Measurements from ENCODE around the gene TNFAIP8. TPM values are rescaled to one million over a fixed set of nuclear protein-coding genes. Genes with fewer than 3 reads are reported as not detected.

TNFAIP8 gene
- total and polyA plus RNA-seq, 10 of the 15 experiments (the other 5 are each of a cell fraction or from before 2014, with no cell fraction given), result 124 to 324 (median 177) TPM

DNA sequence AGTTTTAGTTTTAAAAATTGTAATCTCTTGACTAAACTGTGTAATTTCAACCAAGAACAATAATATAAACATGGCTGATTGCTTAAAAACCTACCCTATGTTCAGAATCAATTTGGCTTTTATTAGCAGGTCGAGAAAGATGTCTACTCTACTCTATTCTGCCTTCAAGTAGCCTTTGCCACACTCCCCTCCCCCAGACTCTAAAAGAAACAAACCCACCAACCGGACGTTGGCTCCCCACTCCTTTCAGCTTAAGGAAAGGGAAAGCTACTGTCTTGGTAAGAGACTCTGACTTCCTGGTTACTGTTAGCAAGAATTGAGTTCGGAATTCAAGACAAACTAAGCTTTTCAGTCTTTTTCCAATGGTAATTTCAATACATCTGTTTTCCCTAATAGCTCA lies 46.7 kb downstream of the TNFAIP8 start:
- RAD21 ChIA-PET (ENCODE audit: unreplicated experiment), result interaction anchor here (1.2 to 5.1 kb wide), 4 partner anchors 9 to 66 kb away, joined by 3 to 22 read pairs (median 8); no protein-coding TSS in a partner anchor
- peaks cover 5% of the 10 kb centered on the region for H3K79me2 ChIP-seq (ENCODE audit: control insufficient read depth, insufficient read depth, low read length)
- CTCF ChIA-PET, result interaction anchor here (1.1 to 6.3 kb wide), 4 partner anchors 9 to 87 kb away, joined by 3 to 80 read pairs (median 6); no protein-coding TSS in a partner anchor
- no peaks in the 10 kb centered on the region for H3K9me3 ChIP-seq (replicated peaks; ENCODE audit: control insufficient read depth, insufficient read depth, low read length)
- no peak overlapping the region for H2AFZ ChIP-seq (ENCODE audit: control insufficient read depth, low read depth, low read length)
- H3K4me3 ChIP-seq, result no peak overlapping the region
- TF ChIP-seq STAT3 (IDR thresholded peaks at IDR 0.05; ENCODE audit: low read depth, low read length) (no peak), SP1 (IDR thresholded peaks at IDR 0.05; ENCODE audit: low read depth, low read length) (no peak), KAT2A (conservative IDR thresholded peaks at IDR 0.05; ENCODE audit: control insufficient read depth, low read depth, low read length) (no peak), GATAD2B (conservative IDR thresholded peaks at IDR 0.05; ENCODE audit: low read depth) (no peak), IKZF2 (IDR thresholded peaks at IDR 0.05) (no peak), EGR1 (IDR thresholded peaks at IDR 0.05; ENCODE audit: borderline replicate concordance in 1 of 2, low read depth in 2 of 2, low read length in 2 of 2) (no peak), NFYA (IDR thresholded peaks at IDR 0.05; ENCODE audit: borderline replicate concordance, low read depth, low read length) (no peak), ASH2L (IDR thresholded peaks at IDR 0.05; ENCODE audit: borderline replicate concordance, low read depth) (no peak), SIX5 (IDR thresholded peaks at IDR 0.05; ENCODE audit: low read depth, low read length, severe bottlenecking) (no peak), MYB (IDR thresholded peaks at IDR 0.05; ENCODE audit: borderline replicate concordance, low read depth, low read length) (no peak), ATF3 (IDR thresholded peaks at IDR 0.05; ENCODE audit: borderline replicate concordance, extremely low read depth, low read depth, low read length) (no peak), ZBTB40 (IDR thresholded peaks at IDR 0.05; ENCODE audit: borderline replicate concordance) (no peak), IRF3 (IDR thresholded peaks at IDR 0.05) (no peak), NFXL1 (IDR thresholded peaks at IDR 0.05; ENCODE audit: borderline replicate concordance) (no peak)
- TF ChIP-seq, protein P1, sequence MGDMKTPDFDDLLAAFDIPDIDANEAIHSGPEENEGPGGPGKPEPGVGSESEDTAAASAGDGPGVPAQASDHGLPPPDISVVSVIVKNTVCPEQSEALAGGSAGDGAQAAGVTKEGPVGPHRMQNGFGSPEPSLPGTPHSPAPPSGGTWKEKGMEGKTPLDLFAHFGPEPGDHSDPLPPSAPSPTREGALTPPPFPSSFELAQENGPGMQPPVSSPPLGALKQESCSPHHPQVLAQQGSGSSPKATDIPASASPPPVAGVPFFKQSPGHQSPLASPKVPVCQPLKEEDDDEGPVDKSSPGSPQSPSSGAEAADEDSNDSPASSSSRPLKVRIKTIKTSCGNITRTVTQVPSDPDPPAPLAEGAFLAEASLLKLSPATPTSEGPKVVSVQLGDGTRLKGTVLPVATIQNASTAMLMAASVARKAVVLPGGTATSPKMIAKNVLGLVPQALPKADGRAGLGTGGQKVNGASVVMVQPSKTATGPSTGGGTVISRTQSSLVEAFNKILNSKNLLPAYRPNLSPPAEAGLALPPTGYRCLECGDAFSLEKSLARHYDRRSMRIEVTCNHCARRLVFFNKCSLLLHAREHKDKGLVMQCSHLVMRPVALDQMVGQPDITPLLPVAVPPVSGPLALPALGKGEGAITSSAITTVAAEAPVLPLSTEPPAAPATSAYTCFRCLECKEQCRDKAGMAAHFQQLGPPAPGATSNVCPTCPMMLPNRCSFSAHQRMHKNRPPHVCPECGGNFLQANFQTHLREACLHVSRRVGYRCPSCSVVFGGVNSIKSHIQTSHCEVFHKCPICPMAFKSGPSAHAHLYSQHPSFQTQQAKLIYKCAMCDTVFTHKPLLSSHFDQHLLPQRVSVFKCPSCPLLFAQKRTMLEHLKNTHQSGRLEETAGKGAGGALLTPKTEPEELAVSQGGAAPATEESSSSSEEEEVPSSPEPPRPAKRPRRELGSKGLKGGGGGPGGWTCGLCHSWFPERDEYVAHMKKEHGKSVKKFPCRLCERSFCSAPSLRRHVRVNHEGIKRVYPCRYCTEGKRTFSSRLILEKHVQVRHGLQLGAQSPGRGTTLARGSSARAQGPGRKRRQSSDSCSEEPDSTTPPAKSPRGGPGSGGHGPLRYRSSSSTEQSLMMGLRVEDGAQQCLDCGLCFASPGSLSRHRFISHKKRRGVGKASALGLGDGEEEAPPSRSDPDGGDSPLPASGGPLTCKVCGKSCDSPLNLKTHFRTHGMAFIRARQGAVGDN (IDR thresholded peaks at IDR 0.05), result no peak
- no peak overlapping the region for H3K9ac ChIP-seq (ENCODE audit: control insufficient read depth, insufficient read depth, low read length)
- no peak overlapping the region for H3K27ac ChIP-seq (ENCODE audit: control insufficient read depth, insufficient read depth)
- no peak for FAIRE-seq
- SMC1A ChIA-PET (ENCODE audit: uncharacterized antibody, unreplicated experiment), result interaction anchor here (0.7 to 26.7 kb wide), 8 partner anchors 8 to 87 kb away, joined by 3 to 583 read pairs (median 6); no protein-coding TSS in a partner anchor
- H4K20me1 ChIP-seq (ENCODE audit: control insufficient read depth, insufficient read depth), result no peaks in the 10 kb centered on the region
- no peak overlapping the region for H3K4me2 ChIP-seq (ENCODE audit: control insufficient read depth, insufficient read depth)
- POLR2A ChIA-PET, result interaction anchor here (0.9 kb wide), 1 partner anchor 9 kb away, joined by 3 read pairs; no protein-coding TSS in a partner anchor
- H3K27me3 ChIP-seq (replicated peaks in 1 of 2; ENCODE audit: control insufficient read depth in 2 of 2, insufficient read depth in 2 of 2, low read length in 1 of 2), result no peaks in the 10 kb centered on the region
- WGBS (ENCODE audit: insufficient coverage, insufficient replicate concordance, low lambda C conversion rate, missing lambda C conversion rate), result 94% methylated on average over 4 of the region's 4 CpGs
- H3K4me1 ChIP-seq (ENCODE audit: control insufficient read depth, insufficient read depth, low read length), result peaks cover 32% of the 10 kb centered on the region
- no peak for DNase-seq (ENCODE audit: low read depth, low spot score)
- in situ Hi-C loops (cut with MboI) (no loop called here), intact Hi-C loops (cut with micrococcal nuclease; ENCODE audit: unreplicated experiment) (no loop called here)
- BruUV-seq (replicated peaks), result no TSS peak
- H3K36me3 ChIP-seq (ENCODE audit: control insufficient read depth in 2 of 2, insufficient read depth in 2 of 2, low read length in 1 of 2), result no peaks in the 10 kb centered on the region
- ATAC-seq, result no peak

Data from GM12878 (cell line).